HepG2 (cell line): Measurements from ENCODE around the gene INF2. TPM values are rescaled to one million over a fixed set of nuclear protein-coding genes. Genes with fewer than 3 reads are reported as not detected.

ENCODE experiments used
- ARNT2 ChIP-seq: sonication (generic); formaldehyde crosslinking; IDR thresholded peaks from 2 replicates; pipeline ENCODE4 v1.8.0; 2022; ENCODE audit warnings: mild to moderate bottlenecking, low read depth, missing genetic modification reagents, moderate library complexity
- BRCA1 ChIP-seq: sonication (generic); formaldehyde crosslinking; IDR thresholded peaks from 2 replicates; pipeline ENCODE4 v1.4.0; 2020; ENCODE audit warnings: missing genetic modification reagents
- CEBPG ChIP-seq: IDR thresholded peaks from 2 replicates; pipeline ENCODE4 v1.6.1; 2016
- FOXJ3 ChIP-seq: sonication (generic); formaldehyde crosslinking; IDR thresholded peaks from 2 replicates; pipeline ENCODE4 v1.4.0; 2020; ENCODE audit warnings: missing genetic modification reagents, mild to moderate bottlenecking, borderline replicate concordance
- GABPB1 ChIP-seq: IDR thresholded peaks from 2 replicates; pipeline ENCODE4 v1.6.1; 2016; ENCODE audit warnings: mild to moderate bottlenecking, missing genetic modification reagents, moderate library complexity, missing compliant biosample characterization
- JUN ChIP-seq: sonication (generic); formaldehyde crosslinking; IDR thresholded peaks from 2 replicates; pipeline ENCODE4 v1.4.0; 2020; ENCODE audit warnings: mild to moderate bottlenecking, missing genetic modification reagents
- MXI1 ChIP-seq: IDR thresholded peaks from 3 replicates; pipeline ENCODE4 v1.6.1; 2012; ENCODE audit warnings: low read depth, low read length, inconsistent platforms, borderline replicate concordance
- NKX3-1 ChIP-seq: sonication (generic); formaldehyde crosslinking; IDR thresholded peaks from 2 replicates; pipeline ENCODE4 v1.5.0; 2020; ENCODE audit warnings: missing genetic modification reagents
- RBM39 ChIP-seq: fragments of 200-400 bp; formaldehyde crosslinking; IDR thresholded peaks from one replicate; pipeline ENCODE4 v1.6.1; 2018; ENCODE audit warnings: antibody characterized with exemption, mild to moderate bottlenecking, low read depth, low read length; ENCODE audit not compliant: poor library complexity, severe bottlenecking
- SP140L ChIP-seq: sonication (generic); formaldehyde crosslinking; IDR thresholded peaks from 2 replicates; pipeline ENCODE4 v1.4.0; 2020; ENCODE audit warnings: missing genetic modification reagents, borderline replicate concordance
- ZFP37 ChIP-seq: sonication (generic); formaldehyde crosslinking; IDR thresholded peaks from 2 replicates; pipeline ENCODE4 v1.4.0; 2020; ENCODE audit warnings: missing genetic modification reagents, borderline replicate concordance
- ZNF205 ChIP-seq: IDR thresholded peaks from 2 replicates; pipeline ENCODE4 v1.6.1; 2018; ENCODE audit warnings: missing biosample characterization, missing genetic modification reagents
- ZNF256 ChIP-seq: sonication (generic); formaldehyde crosslinking; conservative IDR thresholded peaks from 2 replicates; pipeline ENCODE4 v1.4.0; 2020; ENCODE audit warnings: missing genetic modification reagents
- ZNF281 ChIP-seq: sonication (generic); formaldehyde crosslinking; IDR thresholded peaks from 2 replicates; pipeline ENCODE4 v1.4.0; 2020; ENCODE audit warnings: missing genetic modification reagents, borderline replicate concordance
- ZNF292 ChIP-seq: sonication (generic); formaldehyde crosslinking; IDR thresholded peaks from 2 replicates; pipeline ENCODE4 v1.8.1; 2022; ENCODE audit warnings: mild to moderate bottlenecking, low read depth, missing genetic modification reagents, borderline replicate concordance
- ZNF367 ChIP-seq: sonication (generic); formaldehyde crosslinking; IDR thresholded peaks from 2 replicates; pipeline ENCODE4 v1.4.0; 2020; ENCODE audit warnings: missing genetic modification reagents, borderline replicate concordance
- ZNF382 ChIP-seq: sonication (generic); formaldehyde crosslinking; IDR thresholded peaks from 2 replicates; pipeline ENCODE4 v1.5.0; 2020; ENCODE audit warnings: missing genetic modification reagents, mild to moderate bottlenecking, borderline replicate concordance
- ZNF446 ChIP-seq: sonication (generic); formaldehyde crosslinking; IDR thresholded peaks from 2 replicates; pipeline ENCODE4 v1.5.0; 2020; ENCODE audit warnings: mild to moderate bottlenecking, missing genetic modification reagents
- ZSCAN29 ChIP-seq: sonication (generic); formaldehyde crosslinking; conservative IDR thresholded peaks from 2 replicates; pipeline ENCODE4 v1.4.0; 2020; ENCODE audit warnings: mild to moderate bottlenecking, missing genetic modification reagents
- polyA plus RNA-seq, 8 experiments: library from polyadenylated mRNA; depleted of rRNA in 3 of 8; stranded (reverse) in 7 of 8; unstranded in 1 of 8; fragments of >200 nt; fragmentation: Illumina TruSeq in 4 of 8; extraction: Trizol in 4 of 8; gene quantifications; 2 replicates each; pipeline versions ENCODE4 v1.2.1 to v1.2.3, GENCODE V29; 2011 to 2016; ENCODE audit warnings: low read depth in 4 of 8, missing spikeins in 1 of 8, mixed read lengths in 1 of 8; ENCODE audit not compliant: insufficient read depth in 1 of 8
- total RNA-seq, 5 experiments: library from RNA; depleted of rRNA; stranded (reverse); fragments of >200 nt; fragmentation: Illumina TruSeq; extraction: Trizol; gene quantifications; 2 replicates each; pipeline ENCODE4 v1.2.3, GENCODE V29; 2016; ENCODE audit warnings: low read depth in 1 of 5
- TF ChIP-seq, protein P1 (sequence below): sonication (generic); formaldehyde crosslinking; IDR thresholded peaks from 2 replicates; pipeline ENCODE4 v1.4.0; 2020; ENCODE audit warnings: mild to moderate bottlenecking, missing genetic modification reagents, borderline replicate concordance

The INF2 gene
- total and polyA plus RNA-seq, 2 of the 13 experiments (the other 11 are each of a cell fraction or from before 2014, with no cell fraction given): 16.4 to 26.4 TPM

- TF ChIP-seq, protein P1, sequence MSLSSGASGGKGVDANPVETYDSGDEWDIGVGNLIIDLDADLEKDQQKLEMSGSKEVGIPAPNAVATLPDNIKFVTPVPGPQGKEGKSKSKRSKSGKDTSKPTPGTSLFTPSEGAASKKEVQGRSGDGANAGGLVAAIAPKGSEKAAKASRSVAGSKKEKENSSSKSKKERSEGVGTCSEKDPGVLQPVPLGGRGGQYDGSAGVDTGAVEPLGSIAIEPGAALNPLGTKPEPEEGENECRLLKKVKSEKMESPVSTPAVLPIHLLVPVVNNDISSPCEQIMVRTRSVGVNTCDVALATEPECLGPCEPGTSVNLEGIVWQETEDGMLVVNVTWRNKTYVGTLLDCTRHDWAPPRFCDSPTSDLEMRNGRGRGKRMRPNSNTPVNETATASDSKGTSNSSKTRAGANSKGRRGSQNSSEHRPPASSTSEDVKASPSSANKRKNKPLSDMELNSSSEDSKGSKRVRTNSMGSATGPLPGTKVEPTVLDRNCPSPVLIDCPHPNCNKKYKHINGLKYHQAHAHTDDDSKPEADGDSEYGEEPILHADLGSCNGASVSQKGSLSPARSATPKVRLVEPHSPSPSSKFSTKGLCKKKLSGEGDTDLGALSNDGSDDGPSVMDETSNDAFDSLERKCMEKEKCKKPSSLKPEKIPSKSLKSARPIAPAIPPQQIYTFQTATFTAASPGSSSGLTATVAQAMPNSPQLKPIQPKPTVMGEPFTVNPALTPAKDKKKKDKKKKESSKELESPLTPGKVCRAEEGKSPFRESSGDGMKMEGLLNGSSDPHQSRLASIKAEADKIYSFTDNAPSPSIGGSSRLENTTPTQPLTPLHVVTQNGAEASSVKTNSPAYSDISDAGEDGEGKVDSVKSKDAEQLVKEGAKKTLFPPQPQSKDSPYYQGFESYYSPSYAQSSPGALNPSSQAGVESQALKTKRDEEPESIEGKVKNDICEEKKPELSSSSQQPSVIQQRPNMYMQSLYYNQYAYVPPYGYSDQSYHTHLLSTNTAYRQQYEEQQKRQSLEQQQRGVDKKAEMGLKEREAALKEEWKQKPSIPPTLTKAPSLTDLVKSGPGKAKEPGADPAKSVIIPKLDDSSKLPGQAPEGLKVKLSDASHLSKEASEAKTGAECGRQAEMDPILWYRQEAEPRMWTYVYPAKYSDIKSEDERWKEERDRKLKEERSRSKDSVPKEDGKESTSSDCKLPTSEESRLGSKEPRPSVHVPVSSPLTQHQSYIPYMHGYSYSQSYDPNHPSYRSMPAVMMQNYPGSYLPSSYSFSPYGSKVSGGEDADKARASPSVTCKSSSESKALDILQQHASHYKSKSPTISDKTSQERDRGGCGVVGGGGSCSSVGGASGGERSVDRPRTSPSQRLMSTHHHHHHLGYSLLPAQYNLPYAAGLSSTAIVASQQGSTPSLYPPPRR (CRISPR knock-in tag): peak; percentile 74; the same call in 1 of the 2 replicates
- TF ChIP-seq JUN (no peak), RBM39 (peak; percentile 58), ZSCAN29 (CRISPR knock-in tag) (no peak), ZNF382 (CRISPR knock-in tag) (no peak), ZNF446 (CRISPR knock-in tag) (0 out of 2 replicates have a peak, but pooled peaks have one; percentile 60), ZNF281 (CRISPR knock-in tag) (peak; percentile 81; the same call in 1 of the 2 replicates), ZFP37 (CRISPR knock-in tag) (no peak), CEBPG (CRISPR knock-in tag) (0 out of 2 replicates have a peak, but pooled peaks have one; percentile 24), BRCA1 (CRISPR knock-in tag) (peak; percentile 63; the same call in 1 of the 2 replicates), SP140L (CRISPR knock-in tag) (no peak), NKX3-1 (CRISPR knock-in tag) (0 out of 2 replicates have a peak, but pooled peaks have one; percentile 40), GABPB1 (CRISPR knock-in tag) (peak; percentile 74), ZNF256 (CRISPR knock-in tag) (0 out of 2 replicates have a peak, but pooled peaks have one; percentile 31), ARNT2 (CRISPR knock-in tag) (peak; percentile 85), ZNF367 (0 out of 2 replicates have a peak, but pooled peaks have one; percentile 44), MXI1 (peak; percentile 56; the same call in 1 of the 3 replicates), ZNF205 (peak; percentile 22; the same call in 1 of the 2 replicates), FOXJ3 (CRISPR knock-in tag) (peak; percentile 48; the same call in 1 of the 2 replicates), ZNF292 (CRISPR knock-in tag) (peak; percentile 15; the same call in 1 of the 2 replicates)
Measured at GRCh38 chr14:104768437-104769323, 79.3 kb downstream of the INF2 start (continued).
